CD4-positive, alpha-beta T cell treated with Interleukin-4 for 4 hours (primary cell): Measurements from ENCODE around the gene HCFC1R1.

ENCODE experiments used
- DNase-seq: peaks from one replicate; pipeline ENCODE4 v3.0.0-alpha.2; 2020

Gene HCFC1R1

DNA sequence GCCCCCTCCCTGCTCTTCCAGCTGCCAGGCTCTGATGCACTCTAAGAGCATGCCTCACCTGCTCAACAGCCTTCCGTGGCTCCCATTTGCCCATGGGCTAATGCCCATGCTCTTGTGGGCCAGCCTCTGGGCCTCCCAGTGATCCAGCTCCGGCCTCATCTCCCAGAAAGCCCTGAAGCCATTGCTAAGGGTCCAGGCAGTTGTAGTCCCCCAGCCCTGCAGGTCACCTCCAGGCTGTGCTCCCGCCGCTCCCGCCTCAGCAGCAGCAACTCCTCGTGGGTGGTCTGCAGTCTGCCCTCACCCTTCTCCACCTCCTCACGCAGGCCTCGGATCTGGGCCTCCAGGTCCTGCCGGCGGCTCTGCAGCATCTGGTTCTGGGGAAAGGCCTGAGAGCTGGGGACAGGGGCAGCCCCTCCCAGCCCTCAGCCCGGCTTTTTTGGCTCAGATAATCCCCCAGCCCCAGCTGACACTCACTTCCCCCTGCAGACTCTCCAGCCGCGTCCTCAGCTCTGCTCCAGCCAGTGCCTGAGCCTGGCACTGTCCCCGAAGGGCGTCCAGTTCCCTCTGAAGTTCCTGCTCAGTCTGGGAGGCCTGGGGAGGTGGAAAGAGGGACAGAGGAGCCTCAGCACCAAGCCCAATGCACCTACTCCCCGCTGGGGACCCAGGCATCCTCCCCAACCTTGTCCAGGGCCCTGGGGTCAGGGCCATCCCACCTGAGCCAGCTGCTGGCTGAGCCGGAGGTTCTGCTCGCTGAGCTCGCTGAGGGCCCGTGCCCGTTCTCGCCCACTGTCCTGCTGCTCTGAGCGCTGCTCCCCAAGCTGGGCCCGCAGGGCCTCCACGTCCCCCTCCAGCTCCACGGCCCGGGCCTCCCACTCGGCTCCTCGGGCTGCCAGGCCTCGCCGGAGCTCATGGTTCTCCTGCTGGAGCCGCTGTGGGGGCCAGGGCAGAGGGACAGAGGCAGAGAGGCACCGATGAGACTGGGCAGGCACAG is 6.8 kb upstream of the HCFC1R1 start:
- DNase-seq: no peak

- no peak for DNase-seq
Observed at GRCh38 chr16:3029491-3030221, 5.9 kb upstream of the HCFC1R1 start.

DNA sequence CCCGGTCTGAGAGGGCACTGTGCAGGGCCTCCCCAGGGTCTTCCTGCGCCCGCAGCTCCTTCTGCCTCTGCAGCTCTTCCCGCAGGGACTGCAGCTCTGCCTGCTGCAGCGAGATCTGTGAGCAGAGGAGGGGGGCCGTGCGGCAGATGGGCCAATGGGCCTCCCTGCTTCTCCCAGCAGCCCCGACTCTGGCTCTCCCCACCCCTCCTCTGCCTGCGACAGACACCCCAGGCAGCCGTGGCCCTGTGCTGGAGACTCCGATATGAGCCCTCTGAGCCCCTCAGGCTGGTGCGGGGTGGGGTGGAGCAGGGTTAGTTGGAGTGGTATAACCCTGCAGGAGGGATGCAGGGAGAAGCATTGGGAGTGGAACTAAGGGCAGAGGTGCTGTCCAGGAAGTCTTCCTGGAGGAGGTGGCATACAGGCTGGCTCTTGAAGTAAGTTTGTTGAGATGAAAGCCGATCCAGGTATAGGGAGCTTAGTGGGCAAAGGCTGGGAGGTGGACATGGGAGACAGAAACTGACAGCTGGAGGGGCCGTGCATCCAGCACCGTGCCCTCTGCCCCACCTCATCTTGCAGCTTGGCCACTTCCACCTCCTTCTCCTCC is 5.1 kb upstream of the HCFC1R1 start:
- DNase-seq: no peak

- DNase-seq: peak; percentile 76
Observed at GRCh38 chr16:3027983-3028715, 4.4 kb upstream of the HCFC1R1 start.

- no peak for DNase-seq
Observed at GRCh38 chr16:3027489-3027795, 3.7 kb upstream of the HCFC1R1 start.

GRCh38 chr16:3026609-3027488 is 3.1 kb upstream of the HCFC1R1 start:
- DNase-seq: no peak

GRCh38 chr16:3026003-3026378 is 2.2 kb upstream of the HCFC1R1 start:
- no peak for DNase-seq

DNA sequence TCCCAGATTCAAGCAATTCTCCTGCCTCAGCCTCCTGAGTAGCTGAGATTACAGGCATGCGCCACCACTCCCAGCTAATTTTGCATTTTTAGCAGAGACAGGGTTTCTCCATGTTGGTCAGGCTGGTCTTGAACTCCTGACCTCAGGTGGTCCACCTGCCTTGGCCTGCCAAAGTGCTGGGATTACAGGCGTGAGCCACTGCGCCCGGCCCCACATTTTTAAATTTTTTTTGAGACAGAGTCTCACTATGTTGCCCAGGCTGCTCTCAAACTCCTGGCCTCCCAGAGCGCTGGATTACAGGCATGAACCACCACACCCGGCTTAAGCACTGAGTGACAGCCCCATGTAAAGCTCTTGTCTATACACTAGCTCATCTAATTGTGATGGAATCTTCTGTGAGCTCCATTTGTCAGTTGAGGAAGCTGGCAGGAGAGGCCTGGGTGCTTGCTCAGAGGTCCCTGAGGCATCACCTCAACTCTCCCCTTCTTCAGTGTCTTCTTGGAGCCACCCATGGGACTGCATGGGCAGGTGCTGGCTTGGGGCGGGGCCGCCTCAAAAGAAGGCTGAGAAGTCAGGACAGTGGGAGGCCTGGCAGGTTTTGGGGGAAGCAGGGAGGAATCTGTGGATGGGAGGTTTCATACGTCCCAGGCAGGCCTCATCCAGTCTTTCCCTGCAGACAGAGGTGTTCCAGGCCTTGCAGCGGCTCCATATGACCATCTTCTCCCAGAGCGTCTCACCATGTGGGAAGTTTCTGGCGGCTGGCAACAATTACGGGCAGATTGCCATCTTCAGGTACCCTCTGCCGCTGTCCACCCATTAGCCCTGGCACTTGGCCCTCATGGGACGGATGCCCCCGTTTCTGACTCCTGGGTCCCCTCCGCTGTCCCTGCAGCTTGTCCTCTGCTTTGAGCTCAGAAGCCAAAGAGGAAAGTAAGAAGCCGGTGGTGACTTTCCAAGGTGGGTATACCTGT is 1.6 kb upstream of the HCFC1R1 start:
- DNase-seq: no peak

DNA sequence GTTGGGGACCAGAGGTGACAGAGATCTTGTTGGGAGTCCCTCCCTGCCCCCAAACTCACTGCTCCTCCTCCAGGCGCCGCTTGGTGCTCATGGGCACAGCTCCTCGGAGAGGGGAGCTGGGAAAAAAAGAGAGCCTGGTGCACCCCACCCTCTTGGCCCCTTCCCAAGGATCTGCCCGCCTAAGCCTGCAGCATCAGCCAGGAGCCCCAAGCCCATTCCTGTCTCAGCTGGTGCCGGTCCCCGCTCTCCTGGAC is 400 bp downstream of the HCFC1R1 start:
- no peak for DNase-seq

DNA sequence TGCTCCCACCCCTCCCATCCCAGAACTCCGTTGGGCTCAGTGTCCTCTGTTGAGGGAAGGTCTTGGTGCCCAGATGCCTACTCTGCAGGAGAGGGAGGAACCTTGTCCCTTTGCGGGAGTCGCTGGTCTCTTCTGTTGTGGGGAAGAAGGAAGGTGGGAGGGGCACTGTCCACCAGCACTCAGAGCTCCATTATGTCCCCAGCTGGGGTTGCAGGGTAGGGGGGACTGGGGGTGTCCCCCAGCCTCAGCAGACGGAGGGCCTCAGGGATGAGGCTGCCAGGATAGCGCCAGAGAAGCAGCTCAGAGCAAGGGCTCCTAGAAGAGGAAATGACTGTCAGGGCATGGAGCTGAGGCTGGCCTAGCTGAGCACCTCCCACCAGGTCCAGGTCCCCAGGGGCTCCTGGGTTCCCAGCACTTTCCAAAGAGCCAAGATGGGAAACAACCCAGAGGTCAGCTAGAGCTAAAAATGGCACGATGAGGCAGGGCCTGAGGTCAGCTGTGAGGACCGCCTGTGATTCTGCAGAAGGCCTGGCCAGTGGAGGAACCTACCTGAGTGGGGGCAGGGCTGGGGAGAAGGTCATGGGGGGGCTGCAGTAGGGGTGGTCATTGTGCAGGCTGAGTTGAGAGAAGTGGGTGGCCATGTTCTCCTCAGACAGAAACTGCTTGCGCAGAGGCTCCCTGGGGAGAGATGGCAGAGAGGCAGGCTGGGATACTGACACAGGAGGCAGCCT is 893 bp downstream of the HCFC1R1 start:
- DNase-seq: no peak

GRCh38 chr16:3022208-3022683 is 1.5 kb downstream of the HCFC1R1 start:
- peak; percentile 84 for DNase-seq

GRCh38 chr16:3021449-3022207 is 2.1 kb downstream of the HCFC1R1 start:
- peak; percentile 86 for DNase-seq

DNA sequence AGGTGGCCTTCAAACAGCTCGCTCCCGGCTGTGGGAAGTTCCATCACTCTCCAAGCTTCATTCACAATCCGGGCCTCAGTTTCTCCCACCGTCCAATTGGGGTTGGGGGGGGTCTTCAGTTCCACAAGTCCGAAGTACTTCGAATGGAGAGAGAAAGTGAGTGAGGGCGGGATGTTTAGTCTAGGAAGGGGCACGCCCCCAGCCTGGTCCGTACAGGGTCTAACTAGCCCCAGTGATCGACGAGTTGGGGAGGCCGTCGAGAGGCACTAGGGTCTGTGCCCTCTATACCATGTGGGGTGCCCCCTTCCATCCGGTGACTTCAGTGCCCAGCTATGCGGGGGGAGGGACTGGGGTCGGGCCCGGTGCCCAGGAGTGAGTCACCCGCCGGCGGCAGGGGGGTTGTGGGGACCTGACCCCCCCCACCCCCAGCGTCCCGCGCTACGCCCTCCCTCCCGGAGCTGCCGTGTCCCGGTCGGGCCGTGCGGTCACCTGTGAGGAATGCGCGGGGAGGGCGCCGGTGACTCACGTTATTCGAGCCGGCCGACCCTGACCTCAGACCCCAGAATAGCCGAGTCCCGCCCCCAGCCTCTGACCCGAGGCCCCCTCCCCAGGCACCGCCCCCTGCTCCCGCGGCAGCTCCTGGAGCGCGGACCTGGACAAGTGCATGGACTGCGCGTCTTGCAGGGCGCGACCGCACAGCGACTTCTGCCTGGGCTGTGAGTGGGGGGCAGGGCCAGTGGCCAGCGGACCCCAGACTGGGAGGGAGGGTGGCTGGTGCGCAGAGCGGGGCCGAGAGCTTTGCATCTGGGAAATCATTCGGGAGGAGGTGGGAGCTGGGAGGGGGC is 2.9 kb downstream of the HCFC1R1 start:
- DNase-seq: peak; percentile 81

- peak; percentile 63 for DNase-seq
Observed at GRCh38 chr16:3020247-3020603, 3.5 kb downstream of the HCFC1R1 start, which contains the start of gene TNFRSF12A. TNFRSF12A (plus strand) TSS chr16:3020368; CDS start chr16:3020398, 30 bp downstream.

DNA sequence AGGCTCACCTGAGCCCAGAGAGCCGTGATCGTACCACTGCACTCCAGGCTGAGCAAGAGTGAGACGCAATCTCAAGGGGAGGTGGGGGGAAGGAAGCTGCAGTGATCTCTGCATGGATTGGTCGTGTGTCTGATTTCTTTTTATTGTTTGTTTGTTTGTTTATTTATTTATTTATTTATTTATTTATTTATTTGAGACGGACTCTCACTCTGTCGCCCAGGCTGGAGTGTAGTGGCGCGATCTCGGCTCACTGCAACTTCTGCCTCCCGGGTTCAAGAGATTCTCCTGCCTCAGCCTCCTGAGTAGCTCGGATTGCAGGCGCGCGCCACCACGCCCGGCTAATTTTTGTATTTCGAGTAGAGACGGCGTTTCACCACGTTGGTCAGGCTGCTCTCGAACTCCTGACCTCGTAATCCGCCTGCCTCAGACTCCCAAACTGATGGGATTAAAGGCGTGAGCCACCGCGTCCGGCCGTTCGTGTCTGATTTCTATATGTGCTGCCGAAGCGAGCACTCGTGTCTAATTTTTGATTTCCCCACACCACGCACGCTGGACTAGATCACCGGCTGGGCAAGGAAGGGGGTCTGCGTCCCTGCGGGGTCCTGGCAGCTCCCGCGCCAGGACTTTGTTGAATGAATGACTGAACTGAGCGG is 4.0 kb downstream of the HCFC1R1 start:
- no peak for DNase-seq

DNA sequence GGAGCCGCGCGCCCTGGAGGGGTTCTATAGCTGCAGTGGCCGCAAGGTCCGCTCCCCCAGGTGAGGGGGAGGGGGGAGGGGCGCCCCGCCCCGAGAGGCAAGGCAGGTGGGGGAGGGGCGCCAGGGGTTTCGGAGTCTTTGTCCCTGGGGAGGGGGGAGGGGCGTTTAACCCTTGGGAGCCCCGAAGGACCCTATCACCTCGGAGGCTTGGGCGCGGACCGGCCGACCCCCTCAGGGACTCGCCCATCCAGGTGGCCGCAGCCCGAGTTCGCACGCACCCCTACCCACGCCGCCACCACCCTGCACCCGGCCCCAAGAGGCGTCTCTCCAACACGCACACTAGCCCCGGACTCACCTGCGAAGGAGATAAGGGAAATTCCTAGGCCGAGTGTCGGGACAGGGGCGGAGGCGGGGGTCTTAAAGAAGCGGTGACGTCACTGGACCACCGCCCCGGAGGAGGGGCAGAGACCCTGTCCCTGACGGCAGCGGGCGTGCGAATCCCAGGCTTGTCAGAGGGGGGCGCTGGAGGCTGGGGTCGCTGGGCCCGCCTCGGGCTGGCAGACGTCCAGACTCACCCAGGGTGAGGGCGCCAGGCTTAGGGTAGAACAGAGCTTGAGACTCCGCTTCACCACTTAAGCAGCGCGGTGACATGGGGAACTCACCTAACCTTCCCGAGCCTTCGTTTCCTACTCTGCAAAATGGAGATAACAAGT is 5.8 kb downstream of the HCFC1R1 start, which contains the start of gene CLDN6:
Gene CLDN6 (minus strand): TSS at position 390 of the 713 bp plus-strand sequence. CDS start 2,162 bp downstream, outside the sequence.
- no peak for DNase-seq

DNA sequence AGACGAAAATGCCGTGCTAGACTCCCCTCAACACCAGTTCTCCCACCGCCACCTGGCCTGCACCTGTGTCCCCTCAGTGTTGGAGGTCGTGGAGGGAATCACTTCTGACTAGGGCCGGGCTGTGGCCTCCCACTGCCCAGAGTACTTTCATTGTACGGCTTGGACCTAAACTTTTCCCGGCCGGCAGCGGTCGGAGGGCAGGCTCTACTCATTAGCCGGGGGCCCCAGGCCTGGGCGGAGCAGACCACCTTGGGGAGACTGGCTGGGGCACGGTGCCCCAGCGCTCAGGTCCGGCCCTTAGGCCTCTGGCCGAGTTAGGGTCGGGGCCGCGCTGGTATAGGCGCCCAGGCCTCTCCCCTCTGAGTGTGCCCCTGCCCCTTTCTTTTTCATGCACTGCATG is 6.4 kb downstream of the HCFC1R1 start:
- DNase-seq: no peak
